Trophoblast cell (in vitro differentiated cells and primary cell): ENCODE results near the gene TAOK3.
A peak's percentile ranks its signal among the peaks of the same experiment; 100 is the strongest.

Experiments used
- DNase-seq, 2 donors: peaks; one replicate each; pipeline ENCODE4 v3.0.0-alpha.2; 2016
- H2AFZ ChIP-seq: 2 replicates; pipeline ENCODE4 v1.6.1; 2013; ENCODE audit warnings: low read length, moderate library complexity, mild to moderate bottlenecking; ENCODE audit not compliant: insufficient read depth, poor library complexity
- H2AK5ac ChIP-seq: 2 replicates; pipeline ENCODE4 v1.6.1; 2013; ENCODE audit warnings: mild to moderate bottlenecking, low read length
- H2BK120ac ChIP-seq: 2 replicates; pipeline ENCODE4 v1.6.1; 2013; ENCODE audit warnings: low read length, mild to moderate bottlenecking, moderate library complexity; ENCODE audit not compliant: insufficient read depth, poor library complexity
- H2BK12ac ChIP-seq: 2 replicates; pipeline ENCODE4 v1.6.1; 2013; ENCODE audit warnings: mild to moderate bottlenecking, low read length, moderate library complexity
- H2BK5ac ChIP-seq: 2 replicates; pipeline ENCODE4 v1.6.1; 2013; ENCODE audit warnings: low read length, low read depth, moderate library complexity, mild to moderate bottlenecking; ENCODE audit not compliant: poor library complexity
- H3K14ac ChIP-seq: 2 replicates; pipeline ENCODE4 v1.6.1; 2013; ENCODE audit warnings: mild to moderate bottlenecking, low read length
- H3K18ac ChIP-seq: 2 replicates; pipeline ENCODE4 v1.6.1; 2013; ENCODE audit warnings: mild to moderate bottlenecking, low read length
- H3K23ac ChIP-seq: 2 replicates; pipeline ENCODE4 v1.6.1; 2013; ENCODE audit warnings: low read length
- H3K27ac ChIP-seq: 2 replicates; pipeline ENCODE4 v1.5.1; 2013; ENCODE audit warnings: low read depth, mild to moderate bottlenecking, inconsistent platforms, low read length, moderate library complexity
- H3K27me3 ChIP-seq: 2 replicates; pipeline ENCODE4 v1.6.1; 2013; ENCODE audit warnings: inconsistent platforms, mild to moderate bottlenecking, low read length, moderate library complexity; ENCODE audit not compliant: insufficient read depth
- H3K36me3 ChIP-seq, 2 experiments: 1 replicate in 1 of 2; 2 replicates in 1 of 2; pipeline ENCODE4 v1.6.1; 2013; ENCODE audit warnings: low read length in 2 of 2, mild to moderate bottlenecking in 2 of 2, moderate library complexity in 1 of 2; ENCODE audit not compliant: insufficient read depth in 2 of 2, control insufficient read depth in 1 of 2
- H3K4ac ChIP-seq: 2 replicates; pipeline ENCODE4 v1.6.1; 2013; ENCODE audit warnings: low read depth, mild to moderate bottlenecking, low read length, moderate library complexity
- H3K4me1 ChIP-seq, 2 experiments: 1 replicate in 1 of 2; 2 replicates in 1 of 2; pipeline ENCODE4 v1.6.1; 2013; ENCODE audit warnings: low read length in 2 of 2, mild to moderate bottlenecking in 2 of 2, moderate library complexity in 1 of 2; ENCODE audit not compliant: insufficient read depth in 2 of 2, control insufficient read depth in 1 of 2
- H3K4me2 ChIP-seq: 2 replicates; pipeline ENCODE4 v1.6.1; 2013; ENCODE audit warnings: inconsistent platforms, mild to moderate bottlenecking, low read length, moderate library complexity
- H3K4me3 ChIP-seq: 2 replicates; pipeline ENCODE4 v1.5.1; 2013; ENCODE audit warnings: mild to moderate bottlenecking, low read depth, low read length, inconsistent platforms
- H3K79me1 ChIP-seq: one replicate; pipeline ENCODE4 v1.6.1; 2013; ENCODE audit warnings: low read length
- H3K79me2 ChIP-seq: 2 replicates; pipeline ENCODE4 v1.6.1; 2013; ENCODE audit warnings: low read length, mild to moderate bottlenecking; ENCODE audit not compliant: control insufficient read depth, insufficient read depth, poor library complexity
- H3K9ac ChIP-seq: 2 replicates; pipeline ENCODE4 v1.6.1; 2013; ENCODE audit warnings: mild to moderate bottlenecking, low read length
- H3K9me3 ChIP-seq: 2 replicates; pipeline ENCODE4 v1.6.1; 2013; ENCODE audit warnings: low read depth, mild to moderate bottlenecking, control low read depth, inconsistent platforms, low read length; ENCODE audit not compliant: insufficient read depth
- H4K12ac ChIP-seq: 2 replicates; pipeline ENCODE4 v1.6.1; 2013; ENCODE audit warnings: low read depth, mild to moderate bottlenecking, low read length, moderate library complexity
- H4K8ac ChIP-seq: 2 replicates; pipeline ENCODE4 v1.6.1; 2013; ENCODE audit warnings: low read depth, mild to moderate bottlenecking, low read length, moderate library complexity
- H4K91ac ChIP-seq: one replicate; pipeline ENCODE4 v1.6.1; 2013; ENCODE audit warnings: low read depth, mild to moderate bottlenecking, low read length, moderate library complexity
- WGBS: extraction: QIAGEN DNeasy Blood & Tissue Kit; methylation state at CpG from one replicate; pipeline ENCODE4 v1.1.7; 2013; ENCODE audit warnings: missing lambda C conversion rate; ENCODE audit not compliant: insufficient read length, insufficient coverage; ENCODE audit errors: extremely low coverage; 5-methylcytosine and 5-hydroxymethylcytosine counted together

Gene TAOK3

GRCh38 chr12:118357257-118358007 lies 15.3 kb downstream of the TAOK3 start:
- no peaks in the 10 kb centered on the region for H3K4me1 ChIP-seq
- H4K91ac ChIP-seq, result no peak overlapping the region
- H3K27me3 ChIP-seq, result no peaks in the 10 kb centered on the region
- H2AK5ac ChIP-seq, result no peak overlapping the region
- no peak overlapping the region for H3K9ac ChIP-seq
- no peaks in the 10 kb centered on the region for H3K79me1 ChIP-seq
- no peak overlapping the region for H4K8ac ChIP-seq
- peak in 1 of 2 donors; percentile 36 for DNase-seq
- H3K18ac ChIP-seq, result no peak overlapping the region
- no peak overlapping the region for H3K14ac ChIP-seq
- H4K12ac ChIP-seq, result no peak overlapping the region
- H3K9me3 ChIP-seq, result no peaks in the 10 kb centered on the region
- no peak overlapping the region for H2BK120ac ChIP-seq
- H3K4ac ChIP-seq, result no peak overlapping the region
- H2BK5ac ChIP-seq, result no peak overlapping the region
- no peak overlapping the region for H3K4me2 ChIP-seq
- H3K4me3 ChIP-seq, result no peak overlapping the region
- no CpG with 5 or more reads among the region's 7 CpGs for WGBS
- no peak overlapping the region for H2BK12ac ChIP-seq
- no peak overlapping the region for H3K27ac ChIP-seq
- H2AFZ ChIP-seq, result no peak overlapping the region
- H3K79me2 ChIP-seq, result no peaks in the 10 kb centered on the region
- H3K23ac ChIP-seq, result no peak overlapping the region
- no peaks in the 10 kb centered on the region for H3K36me3 ChIP-seq

- Histone ChIP-seq H4K12ac (no peak overlapping the region), H3K27ac (no peak overlapping the region), H2BK120ac (no peak overlapping the region), H2AFZ (no peak overlapping the region), H3K27me3 (no peaks in the 10 kb centered on the region), H4K91ac (no peak overlapping the region), H2BK5ac (no peak overlapping the region), H3K18ac (no peak overlapping the region), H4K8ac (no peak overlapping the region), H3K4me3 (no peak overlapping the region), H3K23ac (no peak overlapping the region), H3K9me3 (no peaks in the 10 kb centered on the region), H2AK5ac (no peak overlapping the region), H3K4me2 (no peak overlapping the region), H3K79me1 (no peaks in the 10 kb centered on the region), H3K4ac (no peak overlapping the region), H3K36me3 (no peaks in the 10 kb centered on the region), H3K14ac (no peak overlapping the region), H3K79me2 (no peaks in the 10 kb centered on the region), H3K4me1 (no peaks in the 10 kb centered on the region), H2BK12ac (no peak overlapping the region), H3K9ac (no peak overlapping the region)
- peak; percentile 30 to 71 for DNase-seq
- no CpG with 5 or more reads among the region's 1 CpG for WGBS
These were observed 15.9 kb downstream of the TAOK3 start for GRCh38 chr12:118356809-118357256.

- Histone ChIP-seq H2BK120ac (no peak overlapping the region), H3K4ac (no peak overlapping the region), H3K36me3 (no peaks in the 10 kb centered on the region), H2BK5ac (no peak overlapping the region), H2AFZ (no peak overlapping the region), H4K12ac (no peak overlapping the region), H3K23ac (no peak overlapping the region), H2BK12ac (no peak overlapping the region), H3K79me1 (no peaks in the 10 kb centered on the region), H3K4me1 (no peaks in the 10 kb centered on the region), H4K8ac (no peak overlapping the region), H3K79me2 (no peaks in the 10 kb centered on the region), H3K9ac (no peak overlapping the region), H3K27me3 (no peaks in the 10 kb centered on the region), H4K91ac (no peak overlapping the region), H3K18ac (no peak overlapping the region), H3K9me3 (no peaks in the 10 kb centered on the region), H2AK5ac (no peak overlapping the region), H3K4me2 (no peak overlapping the region), H3K14ac (no peak overlapping the region), H3K27ac (no peak overlapping the region), H3K4me3 (no peak overlapping the region)
- WGBS, result no CpG with 5 or more reads among the region's 1 CpG
- DNase-seq, result peak in 1 of 2 donors; percentile 72
These were observed 16.9 kb downstream of the TAOK3 start for GRCh38 chr12:118355843-118356242.

- Histone ChIP-seq H3K27me3 (no peaks in the 10 kb centered on the region), H3K36me3 (no peaks in the 10 kb centered on the region), H3K23ac (no peak overlapping the region), H3K79me1 (no peaks in the 10 kb centered on the region), H3K4me1 (no peaks in the 10 kb centered on the region), H3K9me3 (no peaks in the 10 kb centered on the region), H3K27ac (no peak overlapping the region), H3K18ac (no peak overlapping the region), H2BK120ac (no peak overlapping the region), H2BK12ac (no peak overlapping the region), H3K14ac (no peak overlapping the region), H3K4me2 (no peak overlapping the region), H4K8ac (no peak overlapping the region), H2AK5ac (no peak overlapping the region), H3K4me3 (no peak overlapping the region), H3K4ac (no peak overlapping the region), H4K12ac (no peak overlapping the region), H4K91ac (no peak overlapping the region), H2BK5ac (no peak overlapping the region), H3K79me2 (no peaks in the 10 kb centered on the region), H2AFZ (no peak overlapping the region), H3K9ac (no peak overlapping the region)
- WGBS, result no CpG with 5 or more reads among the region's 1 CpG
- no peak for DNase-seq
These were observed 17.8 kb downstream of the TAOK3 start for GRCh38 chr12:118354903-118355302.
